Mucosa of rectum (tissue), 2 donors: ENCODE results near the gene STON1.

ENCODE experiments used
- H3K27ac ChIP-seq, 2 donors: one replicate each; pipeline ENCODE4 v1.7.0; 2013; ENCODE audit warnings: inconsistent platforms in 2 of 2, low read depth in 2 of 2, low read length in 2 of 2
- H3K27me3 ChIP-seq, 2 donors: one replicate each; pipeline ENCODE4 v1.7.0; 2013; ENCODE audit warnings: low read length in 2 of 2; ENCODE audit not compliant: control insufficient read depth in 2 of 2, insufficient read depth in 2 of 2
- H3K36me3 ChIP-seq, 2 donors: one replicate each; pipeline ENCODE4 v1.7.0; 2013; ENCODE audit warnings: low read length in 2 of 2; ENCODE audit not compliant: control insufficient read depth in 2 of 2, insufficient read depth in 2 of 2
- H3K4me1 ChIP-seq, 2 donors: one replicate each; pipeline ENCODE4 v1.7.0; 2013; ENCODE audit warnings: low read length in 2 of 2, mild to moderate bottlenecking in 1 of 2; ENCODE audit not compliant: control insufficient read depth in 2 of 2, insufficient read depth in 2 of 2
- H3K4me3 ChIP-seq, 2 donors: one replicate each; pipeline ENCODE4 v1.7.0; 2013; ENCODE audit warnings: low read length in 2 of 2
- H3K9ac ChIP-seq, 2 donors: one replicate each; pipeline ENCODE4 v1.7.0; 2013; ENCODE audit warnings: low read length in 2 of 2, low read depth in 1 of 2, mild to moderate bottlenecking in 1 of 2
- H3K9me3 ChIP-seq, 2 donors: one replicate each; pipeline ENCODE4 v1.7.0; 2013; ENCODE audit warnings: low read length in 2 of 2; ENCODE audit not compliant: control insufficient read depth in 2 of 2
- donor health status: healthy.
- donor health status: Normal muscosa, but diverticular disease.

The STON1 gene

GRCh38 chr2:48567671-48568070, 37.7 kb downstream of the STON1 start:
- no peak overlapping the region for H3K27ac ChIP-seq

GRCh38 chr2:48568547-48568946, 38.6 kb downstream of the STON1 start:
- no peak overlapping the region for H3K9ac ChIP-seq
- no peaks in the 10 kb centered on the region for H3K4me1 ChIP-seq

More at GRCh38 chr2:48567671-48568070, 37.7 kb downstream of the STON1 start:
- H3K27me3 ChIP-seq: no peaks in the 10 kb centered on the region
- no peak overlapping the region for H3K4me3 ChIP-seq
- no peak overlapping the region for H3K9ac ChIP-seq
- H3K9me3 ChIP-seq: no peaks in the 10 kb centered on the region
- no peaks in the 10 kb centered on the region for H3K36me3 ChIP-seq
- H3K4me1 ChIP-seq: no peaks in the 10 kb centered on the region

GRCh38 chr2:48569433-48569832, 39.5 kb downstream of the STON1 start:
- H3K4me3 ChIP-seq: no peak overlapping the region
- H3K27me3 ChIP-seq: no peaks in the 10 kb centered on the region
- H3K4me1 ChIP-seq: no peaks in the 10 kb centered on the region
- H3K36me3 ChIP-seq: no peaks in the 10 kb centered on the region
- H3K9me3 ChIP-seq: no peaks in the 10 kb centered on the region
- H3K9ac ChIP-seq: no peak overlapping the region
- H3K27ac ChIP-seq: no peak overlapping the region

More at GRCh38 chr2:48568547-48568946, 38.6 kb downstream of the STON1 start:
- Histone ChIP-seq H3K4me3 (no peak overlapping the region), H3K9me3 (no peaks in the 10 kb centered on the region), H3K27ac (no peak overlapping the region), H3K36me3 (no peaks in the 10 kb centered on the region), H3K27me3 (no peaks in the 10 kb centered on the region)

- Histone ChIP-seq H3K9ac (no peak overlapping the region), H3K4me1 (no peaks in the 10 kb centered on the region), H3K27me3 (no peaks in the 10 kb centered on the region), H3K36me3 (no peaks in the 10 kb centered on the region), H3K27ac (no peak overlapping the region), H3K4me3 (no peak overlapping the region), H3K9me3 (no peaks in the 10 kb centered on the region)
These were observed 42.9 kb downstream of the STON1 start for GRCh38 chr2:48572816-48573215.

GRCh38 chr2:48574353-48575287, 44.7 kb downstream of the STON1 start:
- H3K9me3 ChIP-seq: no peaks in the 10 kb centered on the region
- no peaks in the 10 kb centered on the region for H3K27me3 ChIP-seq
- H3K4me3 ChIP-seq: no peak overlapping the region
- H3K36me3 ChIP-seq: no peaks in the 10 kb centered on the region
- no peak overlapping the region for H3K9ac ChIP-seq
- no peak overlapping the region for H3K27ac ChIP-seq
- no peaks in the 10 kb centered on the region for H3K4me1 ChIP-seq

GRCh38 chr2:48578313-48578712, 48.4 kb downstream of the STON1 start:
- Histone ChIP-seq H3K4me1 (peaks cover 0 to 2% of the 10 kb centered on the region in 2 donors), H3K9ac (no peak overlapping the region), H3K4me3 (no peak overlapping the region), H3K9me3 (no peaks in the 10 kb centered on the region), H3K27ac (no peak overlapping the region), H3K27me3 (no peaks in the 10 kb centered on the region), H3K36me3 (no peaks in the 10 kb centered on the region)

- Histone ChIP-seq H3K27me3 (no peaks in the 10 kb centered on the region), H3K27ac (no peak overlapping the region), H3K9ac (no peak overlapping the region), H3K9me3 (no peaks in the 10 kb centered on the region), H3K4me1 (peaks cover 0 to 2% of the 10 kb centered on the region in 2 donors), H3K4me3 (no peak overlapping the region), H3K36me3 (no peaks in the 10 kb centered on the region)
These were observed 54.0 kb downstream of the STON1 start for GRCh38 chr2:48583961-48584360.

GRCh38 chr2:48584551-48584950, 54.6 kb downstream of the STON1 start:
- H3K4me1 ChIP-seq: peaks cover 0 to 2% of the 10 kb centered on the region in 2 donors
- no peaks in the 10 kb centered on the region for H3K9me3 ChIP-seq
- no peaks in the 10 kb centered on the region for H3K27me3 ChIP-seq
- H3K4me3 ChIP-seq: no peak overlapping the region
- no peaks in the 10 kb centered on the region for H3K36me3 ChIP-seq
- H3K27ac ChIP-seq: no peak overlapping the region
- no peak overlapping the region for H3K9ac ChIP-seq

- Histone ChIP-seq H3K4me3 (no peak overlapping the region), H3K27me3 (no peaks in the 10 kb centered on the region), H3K36me3 (no peaks in the 10 kb centered on the region), H3K27ac (no peak overlapping the region), H3K4me1 (no peaks in the 10 kb centered on the region), H3K9me3 (no peaks in the 10 kb centered on the region), H3K9ac (no peak overlapping the region)
These were observed 56.5 kb downstream of the STON1 start for GRCh38 chr2:48586433-48586832.

- Histone ChIP-seq H3K4me1 (no peaks in the 10 kb centered on the region), H3K27me3 (no peaks in the 10 kb centered on the region), H3K27ac (no peak overlapping the region), H3K36me3 (no peaks in the 10 kb centered on the region), H3K9ac (no peak overlapping the region), H3K4me3 (no peak overlapping the region), H3K9me3 (no peaks in the 10 kb centered on the region)
These were observed 57.6 kb downstream of the STON1 start for GRCh38 chr2:48587560-48587959.
